Natural killer cell (primary cell): ENCODE measurements around the gene GRAMD4. TPM values are rescaled to one million over a fixed set of nuclear protein-coding genes. Genes with fewer than 3 reads are reported as not detected.

Experiments
- ATAC-seq, 3 donors: fragments of 150-1000 bp in 2 of 3; fragments of 200-7000 bp in 1 of 3; cut with Tn5 transposase; 1 replicate in 1 of 3; 2 replicates in 2 of 3; pipeline ENCODE4 v1.10.0; 2021; ENCODE audit warnings: mild to moderate bottlenecking in 2 of 3, moderate library complexity in 2 of 3
- DNase-seq, 2 donors: peaks; one replicate each; pipeline versions ENCODE4 v3.0.0 to v3.0.0-alpha.2; 2013 to 2021; ENCODE audit warnings: mixed read lengths in 1 of 2
- H3K27ac ChIP-seq: one replicate; pipeline ENCODE4 v1.5.1; 2013; ENCODE audit warnings: mild to moderate bottlenecking, low read length
- H3K27me3 ChIP-seq: one replicate; pipeline ENCODE4 v1.6.1; 2013; ENCODE audit warnings: low read length; ENCODE audit not compliant: control insufficient read depth, insufficient read depth
- H3K36me3 ChIP-seq: one replicate; pipeline ENCODE4 v1.6.1; 2013; ENCODE audit warnings: low read length; ENCODE audit not compliant: control insufficient read depth, insufficient read depth
- H3K4me1 ChIP-seq: one replicate; pipeline ENCODE4 v1.6.1; 2013; ENCODE audit warnings: low read length; ENCODE audit not compliant: control insufficient read depth, insufficient read depth
- H3K4me3 ChIP-seq: one replicate; pipeline ENCODE4 v1.5.1; 2013; ENCODE audit warnings: low read length
- H3K9me3 ChIP-seq: one replicate; pipeline ENCODE4 v1.6.1; 2013; ENCODE audit warnings: low read length; ENCODE audit not compliant: control insufficient read depth, insufficient read depth
- H3K27ac Mint-ChIP-seq, 2 donors: one replicate each; pipeline ENCODE4 v1.8.0; 2022; ENCODE audit warnings: mild to moderate bottlenecking in 2 of 2, mixed read lengths in 2 of 2, moderate library complexity in 1 of 2
- H3K27me3 Mint-ChIP-seq, 2 donors: one replicate each; pipeline ENCODE4 v1.8.0; 2022; ENCODE audit warnings: low read depth in 2 of 2, mixed read lengths in 2 of 2
- H3K36me3 Mint-ChIP-seq: one replicate; pipeline ENCODE4 v1.8.0; 2022; ENCODE audit warnings: mixed read lengths
- H3K4me1 Mint-ChIP-seq, 2 donors: one replicate each; pipeline ENCODE4 v1.8.0; 2022; ENCODE audit warnings: mixed read lengths in 2 of 2
- H3K4me3 Mint-ChIP-seq: one replicate; pipeline ENCODE4 v1.8.0; 2022; ENCODE audit warnings: mild to moderate bottlenecking, moderate library complexity, mixed read lengths
- H3K9me3 Mint-ChIP-seq, 2 donors: one replicate each; pipeline ENCODE4 v1.8.0; 2022; ENCODE audit warnings: mixed read lengths in 2 of 2
- WGBS: methylation state at CpG from one replicate; pipeline ENCODE4 v1.1.7; 2013; ENCODE audit warnings: missing lambda C conversion rate; ENCODE audit not compliant: insufficient coverage; 5-methylcytosine and 5-hydroxymethylcytosine counted together
- intact Hi-C: fragments of 100-400 bp; cut with micrococcal nuclease; formaldehyde crosslinking; loops from one replicate; pipeline ENCODE4 v1.14.2; 2022
- total RNA-seq, 4 donors: library from RNA; stranded (reverse); fragments of 120-200 nt in 1 of 4; gene quantifications; one replicate each; pipeline versions ENCODE4 v1.2.3 to v1.2.4, GENCODE V29; 2013 to 2022
- TF ChIP-seq, protein P1 (sequence below): fragments of 200-600 bp; IDR thresholded peaks from one replicate; pipeline ENCODE4 v1.8.0; 2022; ENCODE audit warnings: antibody characterized with exemption

GRAMD4 gene
- total RNA-seq, 3 donors from 2014 or later (not counting 1 experiment from before 2014, with no cell fraction given), result 30.0 to 78.5 (median 41.6) TPM

GRCh38 chr22:46669201-46669600, 49.0 kb downstream of the GRAMD4 start:
- TF ChIP-seq, protein P1, sequence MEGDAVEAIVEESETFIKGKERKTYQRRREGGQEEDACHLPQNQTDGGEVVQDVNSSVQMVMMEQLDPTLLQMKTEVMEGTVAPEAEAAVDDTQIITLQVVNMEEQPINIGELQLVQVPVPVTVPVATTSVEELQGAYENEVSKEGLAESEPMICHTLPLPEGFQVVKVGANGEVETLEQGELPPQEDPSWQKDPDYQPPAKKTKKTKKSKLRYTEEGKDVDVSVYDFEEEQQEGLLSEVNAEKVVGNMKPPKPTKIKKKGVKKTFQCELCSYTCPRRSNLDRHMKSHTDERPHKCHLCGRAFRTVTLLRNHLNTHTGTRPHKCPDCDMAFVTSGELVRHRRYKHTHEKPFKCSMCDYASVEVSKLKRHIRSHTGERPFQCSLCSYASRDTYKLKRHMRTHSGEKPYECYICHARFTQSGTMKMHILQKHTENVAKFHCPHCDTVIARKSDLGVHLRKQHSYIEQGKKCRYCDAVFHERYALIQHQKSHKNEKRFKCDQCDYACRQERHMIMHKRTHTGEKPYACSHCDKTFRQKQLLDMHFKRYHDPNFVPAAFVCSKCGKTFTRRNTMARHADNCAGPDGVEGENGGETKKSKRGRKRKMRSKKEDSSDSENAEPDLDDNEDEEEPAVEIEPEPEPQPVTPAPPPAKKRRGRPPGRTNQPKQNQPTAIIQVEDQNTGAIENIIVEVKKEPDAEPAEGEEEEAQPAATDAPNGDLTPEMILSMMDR, result no peak
- no peak overlapping the region for H3K27ac ChIP-seq
- DNase-seq, result no peak
- no peak for ATAC-seq
- no peaks in the 10 kb centered on the region for H3K27me3 ChIP-seq
- Mint-ChIP-seq H3K27ac (no peak overlapping the region), H3K4me1 (peaks cover under 1 to 7% of the 10 kb centered on the region in 2 donors), H3K4me3 (no peak overlapping the region), H3K9me3 (no peaks in the 10 kb centered on the region), H3K27me3 (no peaks in the 10 kb centered on the region), H3K36me3 (no peaks in the 10 kb centered on the region)
- H3K36me3 ChIP-seq, result peaks cover 42% of the 10 kb centered on the region
- no peak overlapping the region for H3K4me3 ChIP-seq
- intact Hi-C loops, result no loop called here
- H3K4me1 ChIP-seq, result peaks cover 14% of the 10 kb centered on the region
- H3K9me3 ChIP-seq, result no peaks in the 10 kb centered on the region
- 96% methylated on average over 2 of the region's 9 CpGs for WGBS

- H3K36me3 Mint-ChIP-seq, result no peaks in the 10 kb centered on the region
- no peak for DNase-seq
- no peak overlapping the region for H3K4me3 Mint-ChIP-seq
- intact Hi-C loops, result no loop called here
- H3K27me3 Mint-ChIP-seq, result no peaks in the 10 kb centered on the region
- peaks cover 23% of the 10 kb centered on the region for H3K4me1 ChIP-seq
- peaks cover 30% of the 10 kb centered on the region for H3K36me3 ChIP-seq
- no peak overlapping the region for H3K27ac Mint-ChIP-seq
- TF ChIP-seq, protein P1, result no peak
- H3K4me1 Mint-ChIP-seq, result peaks cover 4 to 13% of the 10 kb centered on the region in 2 donors
- WGBS, result 76% methylated on average over 17 of the region's 17 CpGs
- no peak overlapping the region for H3K4me3 ChIP-seq
- H3K9me3 ChIP-seq, result no peaks in the 10 kb centered on the region
- H3K27ac ChIP-seq, result no peak overlapping the region
- no peaks in the 10 kb centered on the region for H3K9me3 Mint-ChIP-seq
- H3K27me3 ChIP-seq, result no peaks in the 10 kb centered on the region
- no peak for ATAC-seq
These were observed 51.7 kb downstream of the GRAMD4 start for GRCh38 chr22:46671824-46672432.

DNA sequence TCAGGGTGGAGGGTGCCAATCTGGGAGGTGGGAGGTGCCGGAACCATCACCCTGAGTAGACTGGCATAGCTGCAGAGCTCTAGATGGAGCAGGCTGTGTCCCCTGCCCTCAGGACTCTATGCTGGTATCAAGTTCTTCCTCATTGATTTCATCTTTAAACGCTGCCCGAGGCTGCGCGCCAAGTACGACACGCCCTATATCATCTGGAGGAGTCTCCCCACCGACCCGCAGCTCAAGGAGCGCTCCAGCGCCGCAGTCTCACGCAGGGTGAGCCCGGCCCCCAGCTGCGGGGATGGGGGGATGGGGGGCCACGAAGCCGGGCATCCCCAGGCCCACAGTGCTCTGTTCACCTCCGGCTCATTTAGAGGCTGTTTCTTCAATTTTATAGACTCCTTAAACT, 52.5 kb downstream of the GRAMD4 start:
- Histone ChIP-seq H3K36me3 (peaks cover 28% of the 10 kb centered on the region), H3K4me1 (peaks cover 25% of the 10 kb centered on the region), H3K27me3 (no peaks in the 10 kb centered on the region), H3K27ac (no peak overlapping the region), H3K4me3 (no peak overlapping the region), H3K9me3 (no peaks in the 10 kb centered on the region)
- DNase-seq (no peak), ATAC-seq (no peak)
- Mint-ChIP-seq H3K27me3 (no peaks in the 10 kb centered on the region), H3K4me1 (peaks cover 4 to 13% of the 10 kb centered on the region in 2 donors), H3K9me3 (no peaks in the 10 kb centered on the region), H3K27ac (no peak overlapping the region), H3K4me3 (no peak overlapping the region), H3K36me3 (no peaks in the 10 kb centered on the region)
- intact Hi-C loops, result no loop called here
- WGBS, result 72% methylated on average over 18 of the region's 18 CpGs
- TF ChIP-seq, protein P1, result no peak

GRCh38 chr22:46673205-46673604, 53.0 kb downstream of the GRAMD4 start:
- H3K4me1 ChIP-seq, result peaks cover 29% of the 10 kb centered on the region
- Mint-ChIP-seq H3K4me3 (peak overlapping the region; percentile 49), H3K36me3 (no peaks in the 10 kb centered on the region), H3K9me3 (no peaks in the 10 kb centered on the region), H3K27me3 (no peaks in the 10 kb centered on the region), H3K4me1 (peaks cover 4 to 13% of the 10 kb centered on the region in 2 donors), H3K27ac (no peak overlapping the region)
- no peaks in the 10 kb centered on the region for H3K9me3 ChIP-seq
- DNase-seq (no peak), ATAC-seq (no peak)
- H3K27ac ChIP-seq, result no peak overlapping the region
- 77% methylated on average over 10 of the region's 10 CpGs for WGBS
- no peaks in the 10 kb centered on the region for H3K27me3 ChIP-seq
- TF ChIP-seq, protein P1, result no peak
- intact Hi-C loops, result no loop called here
- no peak overlapping the region for H3K4me3 ChIP-seq
- H3K36me3 ChIP-seq, result peaks cover 26% of the 10 kb centered on the region
